SK-N-MC (cell line): ENCODE measurements around the gene C1orf167.

Experiments used
- DNase-seq: peaks from one replicate; pipeline ENCODE4 v3.0.0-alpha.2; 2011; ENCODE audit warnings: low read depth, low spot score
- H3K27ac ChIP-seq: fragments of 200-600 bp; sonication (generic); 2 replicates; pipeline ENCODE4 v1.5.1; 2016; ENCODE audit warnings: mixed run types
- H3K36me3 ChIP-seq: fragments of 200-600 bp; sonication (generic); 2 replicates; pipeline ENCODE4 v1.6.1; 2017; ENCODE audit warnings: antibody characterized with exemption, low read length, mixed read lengths; ENCODE audit not compliant: insufficient read depth
- H3K4me3 ChIP-seq: fragments of 200-600 bp; sonication (generic); 2 replicates; pipeline ENCODE4 v1.5.1; 2016
- H3K9ac ChIP-seq: fragments of 200-600 bp; sonication (generic); 2 replicates; pipeline ENCODE4 v1.8.0; 2017; ENCODE audit warnings: mixed run types, mixed read lengths; ENCODE audit not compliant: insufficient read length
- H3K9me3 ChIP-seq: fragments of 200-600 bp; sonication (generic); 2 replicates; pipeline ENCODE4 v1.6.1; 2017; ENCODE audit warnings: low read depth, mild to moderate bottlenecking, antibody characterized with exemption, low read length, moderate library complexity, mixed read lengths
- EZH2 ChIP-seq: fragments of 200-600 bp; sonication (generic); IDR thresholded peaks from one replicate; pipeline ENCODE4 v1.6.1; 2017; ENCODE audit warnings: antibody characterized with exemption
- FOXP2 ChIP-seq: optimal IDR thresholded peaks from 2 replicates; pipeline ENCODE3; 2011; ENCODE audit warnings: mild to moderate bottlenecking, moderate library complexity; ENCODE audit not compliant: insufficient read depth; ENCODE audit errors: extremely low read length, control extremely low read depth
- POLR2AphosphoS5 ChIP-seq: IDR thresholded peaks from 2 replicates; pipeline ENCODE4 v1.6.1; 2012; ENCODE audit warnings: mild to moderate bottlenecking, low read depth, low read length, borderline replicate concordance

C1orf167 gene

DNA sequence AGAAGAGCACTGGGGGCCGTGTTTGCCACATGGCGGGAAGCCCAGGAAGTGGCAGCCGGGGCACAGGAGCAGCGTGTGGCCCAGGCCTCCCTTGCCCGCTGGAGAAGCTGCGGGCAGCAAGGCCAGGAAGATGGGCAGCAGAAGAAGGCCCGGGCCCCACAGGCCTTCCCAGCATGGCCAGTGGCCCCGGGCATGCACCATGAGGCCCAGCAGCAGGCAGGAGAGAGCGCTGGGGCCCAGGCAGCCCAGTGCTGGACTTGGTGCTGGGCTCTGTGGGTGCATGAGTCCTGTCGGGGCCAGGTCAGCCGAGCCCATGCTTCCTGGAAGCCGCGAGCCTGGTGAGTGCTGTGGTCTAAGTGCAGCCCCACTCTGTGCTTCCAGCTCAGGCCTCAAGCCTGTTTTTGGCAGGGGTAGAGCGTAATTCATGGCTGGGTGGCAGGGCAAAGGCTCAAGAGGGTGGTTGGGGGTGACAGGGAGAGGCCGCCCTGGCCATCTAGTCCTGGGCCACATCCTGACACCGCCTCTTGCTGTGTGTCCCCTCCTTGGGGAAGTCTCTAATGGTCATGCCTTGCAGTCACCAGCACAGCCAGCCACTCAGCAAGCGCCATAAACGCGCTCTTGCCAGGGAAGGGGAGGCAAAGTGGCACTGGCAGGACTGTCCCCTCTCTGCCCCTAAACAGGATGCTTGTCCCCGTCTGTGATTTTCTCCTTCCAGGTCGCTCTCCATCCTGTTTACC, 22.4 kb downstream of the C1orf167 start:
- Histone ChIP-seq H3K27ac (no peak overlapping the region), H3K9ac (no peak overlapping the region)
- no peak for DNase-seq

DNA sequence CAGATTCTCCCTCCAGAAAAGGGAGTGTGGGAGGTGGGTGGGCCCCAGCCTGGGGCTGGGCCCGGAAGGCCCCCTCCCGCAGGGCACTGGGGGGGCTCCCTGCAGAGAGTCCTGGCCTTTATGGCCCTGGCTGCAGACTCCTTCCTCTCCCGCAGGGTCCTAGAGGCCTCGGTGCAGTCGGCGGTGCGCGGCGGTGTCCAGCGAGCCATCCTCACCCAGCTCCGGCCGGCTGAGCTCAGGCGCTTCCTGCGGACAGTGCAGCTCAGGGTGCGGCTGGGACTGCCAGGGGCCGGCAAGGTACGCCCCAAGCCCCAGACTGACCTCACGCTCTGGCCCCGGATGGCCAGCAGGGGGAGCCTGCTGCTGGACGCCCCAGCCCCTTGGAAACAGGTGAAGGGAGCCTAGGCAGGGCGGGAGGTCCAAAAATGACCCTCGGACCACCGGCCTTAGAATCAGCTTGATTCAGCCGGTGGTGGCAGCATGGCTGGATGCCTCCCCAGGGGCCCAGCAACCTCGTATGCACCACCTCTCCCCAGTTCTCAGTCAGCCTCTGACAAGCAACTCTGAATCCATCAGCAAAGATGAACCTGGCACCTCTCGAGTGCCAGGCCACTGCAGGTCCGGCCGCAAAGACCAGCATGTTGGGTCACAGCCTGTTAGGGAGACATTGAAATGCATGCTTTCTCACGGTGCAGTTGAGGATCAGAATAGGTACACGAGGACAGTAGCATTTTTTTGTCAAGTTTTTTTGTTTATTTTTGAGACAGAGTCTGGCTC, 23.2 kb downstream of the C1orf167 start:
- TF ChIP-seq POLR2AphosphoS5, result no peak
- TF ChIP-seq EZH2, result no peak
- no peak for TF ChIP-seq FOXP2
- Histone ChIP-seq H3K9me3 (no peaks in the 10 kb centered on the region), H3K27ac (no peak overlapping the region), H3K36me3 (no peaks in the 10 kb centered on the region), H3K4me3 (no peak overlapping the region), H3K9ac (no peak overlapping the region)
- DNase-seq, result no peak

More for the DNA sequence above, 22.4 kb downstream of the C1orf167 start:
- TF ChIP-seq EZH2, result no peak
- TF ChIP-seq POLR2AphosphoS5, result no peak
- no peak for TF ChIP-seq FOXP2
- Histone ChIP-seq H3K36me3 (no peaks in the 10 kb centered on the region), H3K9me3 (no peaks in the 10 kb centered on the region), H3K4me3 (no peak overlapping the region)

DNA sequence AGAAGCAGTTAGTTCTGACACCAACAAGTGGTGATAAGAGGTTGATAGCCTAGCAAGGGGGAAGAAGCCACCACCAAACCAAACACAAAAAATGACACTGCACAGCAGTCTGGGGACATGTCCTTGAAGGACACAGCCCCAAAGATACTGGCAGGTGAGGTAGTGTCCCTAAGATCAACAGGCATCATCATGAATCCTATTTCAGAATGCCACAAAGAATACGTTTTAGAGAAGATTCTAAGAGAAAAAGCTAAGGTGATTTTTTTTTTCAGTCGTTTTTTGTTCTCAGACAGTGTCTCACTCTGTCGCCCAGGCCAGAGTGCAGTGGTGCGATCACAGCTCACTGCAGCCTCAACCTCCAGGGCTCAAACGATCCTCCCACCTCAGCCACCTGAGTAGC, 24.2 kb downstream of the C1orf167 start:
- no peak for TF ChIP-seq EZH2
- TF ChIP-seq FOXP2, result no peak
- no peak for TF ChIP-seq POLR2AphosphoS5
- Histone ChIP-seq H3K36me3 (no peaks in the 10 kb centered on the region), H3K9me3 (no peaks in the 10 kb centered on the region), H3K27ac (no peak overlapping the region), H3K9ac (no peak overlapping the region), H3K4me3 (no peak overlapping the region)
- no peak for DNase-seq

DNA sequence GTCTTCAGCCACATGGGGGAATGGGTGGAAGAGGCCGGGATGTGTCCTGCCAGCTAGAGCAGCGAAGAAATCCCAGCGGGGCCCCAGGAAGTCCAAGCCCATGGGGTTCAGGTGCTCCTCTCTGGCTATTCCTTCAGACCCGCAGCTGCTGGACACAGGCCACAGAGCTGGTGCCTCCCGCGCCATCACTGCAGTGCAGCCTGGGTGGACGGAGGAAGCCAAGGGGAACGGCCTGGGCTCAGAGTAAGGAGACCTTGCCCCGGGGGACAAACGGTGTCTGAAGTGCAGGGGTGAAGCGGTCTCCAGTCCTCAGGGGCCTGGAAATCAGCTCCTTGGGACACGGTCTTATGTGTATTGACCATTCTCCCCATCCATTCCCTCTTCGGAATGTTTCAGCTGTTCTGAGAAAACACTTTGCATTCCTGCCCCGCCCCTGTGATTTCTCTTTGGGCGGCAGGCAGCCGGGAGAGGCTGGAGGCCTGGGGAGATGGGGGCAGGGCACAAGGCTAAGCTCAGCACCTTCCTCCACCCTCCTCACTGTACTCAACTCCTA, 25.3 kb downstream of the C1orf167 start:
- Histone ChIP-seq H3K36me3 (no peaks in the 10 kb centered on the region), H3K4me3 (no peak overlapping the region), H3K27ac (no peak overlapping the region), H3K9ac (no peak overlapping the region), H3K9me3 (no peaks in the 10 kb centered on the region)
- DNase-seq, result no peak
- no peak for TF ChIP-seq FOXP2
- TF ChIP-seq POLR2AphosphoS5, result 0 out of 2 replicates have a peak, but pooled peaks have one; percentile 9

DNA sequence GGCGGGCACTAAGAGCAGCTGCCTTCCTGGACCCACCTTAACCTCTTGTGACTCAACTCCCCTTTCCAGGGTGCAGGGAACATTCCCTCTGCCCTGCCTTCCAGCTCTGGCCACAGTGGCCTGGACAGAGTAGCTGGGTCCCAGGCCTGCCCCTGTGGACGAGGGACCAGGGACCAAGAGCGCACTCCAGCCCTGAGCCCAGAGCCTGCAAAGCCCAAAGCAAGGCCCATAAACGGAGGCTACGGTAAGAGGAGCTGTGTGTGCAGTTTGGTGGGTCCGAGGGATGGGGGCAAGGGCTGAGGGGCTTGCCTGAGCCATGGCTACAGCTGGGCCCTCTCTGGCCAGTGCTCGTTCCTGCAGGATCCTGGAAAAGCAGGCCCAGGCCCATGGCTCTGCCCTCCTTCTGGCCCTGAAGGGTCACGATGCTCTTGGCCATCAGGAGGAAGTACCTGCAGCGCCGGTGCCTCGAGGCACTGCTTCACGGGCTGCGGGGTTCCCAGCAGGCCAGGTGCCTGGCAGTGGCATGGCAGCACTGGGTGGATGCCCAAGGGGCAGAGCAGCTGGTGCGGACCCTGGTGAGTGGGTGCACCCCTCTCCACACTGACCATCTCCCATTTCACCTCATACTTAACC, 25.9 kb downstream of the C1orf167 start:
- Histone ChIP-seq H3K27ac (no peak overlapping the region), H3K4me3 (no peak overlapping the region), H3K9me3 (no peaks in the 10 kb centered on the region), H3K36me3 (no peaks in the 10 kb centered on the region), H3K9ac (no peak overlapping the region)
- no peak for TF ChIP-seq POLR2AphosphoS5
- no peak for TF ChIP-seq FOXP2
- no peak for TF ChIP-seq EZH2
- DNase-seq, result no peak

DNA sequence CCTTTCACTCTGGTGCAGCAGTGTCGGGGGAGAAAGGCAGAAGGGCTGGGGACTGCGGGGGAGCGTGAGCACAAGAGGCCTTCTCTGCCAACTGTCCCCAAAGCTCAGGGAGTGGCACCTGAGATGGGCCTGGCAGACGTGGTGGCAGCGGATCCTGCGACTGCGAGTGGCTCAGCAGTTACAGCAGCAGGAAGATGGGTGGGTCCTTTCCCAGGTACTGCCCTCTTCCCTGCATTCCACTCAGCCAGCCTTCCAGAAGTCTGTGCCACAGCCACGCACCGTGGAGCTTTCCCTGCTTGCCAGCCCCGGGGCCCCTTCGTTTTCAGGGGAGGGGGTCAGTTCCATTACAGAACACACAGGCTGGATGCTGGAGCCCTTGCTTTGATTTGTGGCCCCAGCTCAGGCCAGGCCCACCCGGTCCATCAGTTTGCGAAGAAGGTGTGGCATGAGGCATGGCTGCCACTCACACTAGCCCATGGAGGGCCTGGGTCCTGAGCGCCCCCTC, 26.6 kb downstream of the C1orf167 start:
- Histone ChIP-seq H3K9me3 (no peaks in the 10 kb centered on the region), H3K27ac (no peak overlapping the region), H3K4me3 (no peak overlapping the region), H3K36me3 (no peaks in the 10 kb centered on the region), H3K9ac (no peak overlapping the region)
- no peak for TF ChIP-seq EZH2
- TF ChIP-seq POLR2AphosphoS5, result no peak
- no peak for TF ChIP-seq FOXP2
- DNase-seq, result no peak

DNA sequence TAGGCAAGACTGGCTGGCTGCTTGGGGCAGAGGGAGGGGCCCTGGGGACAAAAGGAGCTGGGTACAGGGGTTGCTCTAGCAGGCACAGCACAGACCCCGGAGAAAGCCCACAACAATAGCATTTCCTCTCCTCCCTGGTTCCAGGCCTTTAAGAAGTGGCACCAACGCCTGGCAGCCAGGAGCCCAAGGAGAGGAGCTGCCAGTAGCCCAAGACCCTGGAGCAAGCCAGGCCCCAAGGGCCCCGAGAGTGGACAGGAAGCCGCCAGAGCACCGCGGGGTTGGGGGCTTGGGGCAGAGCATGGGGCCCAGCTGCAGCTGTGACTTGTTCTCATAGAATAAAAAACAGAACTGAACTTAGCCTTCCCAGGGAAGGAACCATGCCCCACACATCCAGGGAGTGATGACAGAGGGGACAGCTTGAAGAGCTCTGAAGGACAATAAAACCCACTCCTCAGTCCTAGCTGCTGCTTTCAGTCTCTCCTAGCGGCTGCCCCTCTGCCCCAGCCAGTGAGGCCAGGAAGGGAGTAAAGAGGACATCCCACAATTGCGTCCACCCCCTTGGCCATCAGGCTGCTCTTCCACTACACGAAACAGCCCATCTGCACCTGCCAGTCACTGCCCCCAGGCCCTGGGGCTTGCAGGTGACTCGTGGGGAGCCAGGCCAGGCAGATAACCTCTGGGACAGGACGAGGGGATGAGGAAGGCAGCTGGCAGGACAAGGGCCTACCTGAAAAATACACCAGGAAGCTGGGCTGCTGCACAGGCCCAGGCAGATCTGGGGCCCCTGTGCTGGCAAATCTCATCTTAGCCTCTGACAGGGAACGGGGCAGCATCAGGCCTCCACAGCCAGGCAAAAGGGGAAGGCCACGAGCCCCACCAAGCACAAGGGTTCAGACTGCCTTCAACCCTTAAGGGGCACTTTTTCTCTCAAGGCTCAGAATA, 27.4 kb downstream of the C1orf167 start:
- no peak for TF ChIP-seq POLR2AphosphoS5
- TF ChIP-seq EZH2, result no peak
- TF ChIP-seq FOXP2, result no peak
- H3K27ac ChIP-seq, result no peak overlapping the region
- no peak overlapping the region for H3K9ac ChIP-seq

More for the DNA sequence above, 27.4 kb downstream of the C1orf167 start:
- Histone ChIP-seq H3K36me3 (no peaks in the 10 kb centered on the region), H3K4me3 (no peak overlapping the region), H3K9me3 (no peaks in the 10 kb centered on the region)
- no peak for DNase-seq
